HepG2 (cell line): Measurements from ENCODE around the gene STAC. TPM values are rescaled to one million over a fixed set of nuclear protein-coding genes. Genes with fewer than 3 reads are reported as not detected.

Experiments
- ATAC-seq: fragments of 200-7000 bp; cut with Tn5 transposase; 3 replicates; pipeline ENCODE4 v1.9.1; 2020; ENCODE audit warnings: mild to moderate bottlenecking, moderate library complexity
- BruUV-seq: library from RNA; stranded (reverse); fragments of 400-500 nt; replicated peaks from 2 replicates; lab custom pipeline; 2021; lab: Mats Ljungman, UMichigan
- CTCF ChIA-PET: fragments of 300-600 bp; formaldehyde crosslinking; extraction: SDS; loops from one replicate; lab custom pipeline; 2021; ENCODE audit warnings: low total read pairs, inconsistent platforms, low intra/inter-chr PET ratio; lab: Yijun Ruan, JAX
- POLR2A ChIA-PET: fragments of 350-600 bp; sonication (Branson Sonifier 250); formaldehyde crosslinking; loops from one replicate; lab custom pipeline; 2020; ENCODE audit warnings: antibody characterized with exemption, inconsistent platforms; lab: Yijun Ruan, JAX
- DNase-seq: peaks from one replicate; pipeline ENCODE4 v3.0.0-alpha.2; 2015; ENCODE audit warnings: low spot score
- FAIRE-seq: peaks from 3 replicates; lab custom pipeline; 2011; peaks lifted over from hg19 to GRCh38; lab: Jason Lieb, UNC
- H2AFZ ChIP-seq: one replicate; pipeline ENCODE4 v1.6.1; 2011; ENCODE audit warnings: low read length, inconsistent platforms
- H3K27ac ChIP-seq: fragments of 300-600 bp; 3 replicates; pipeline ENCODE4 v1.8.0; 2011; ENCODE audit warnings: mixed run types, mild to moderate bottlenecking, mixed read lengths, low read length, inconsistent platforms; ENCODE audit not compliant: insufficient read depth; ENCODE audit errors: extremely low read length
- H3K27me3 ChIP-seq, 2 experiments: fragments of 200-600 bp in 1 of 2; 2 replicates in 1 of 2; 3 replicates in 1 of 2; pipeline versions ENCODE4 v1.6.0 to v1.8.0; 2011; ENCODE audit warnings: low read length in 2 of 2, mild to moderate bottlenecking in 2 of 2, moderate library complexity in 2 of 2, inconsistent platforms in 1 of 2; ENCODE audit not compliant: insufficient read depth in 2 of 2, control insufficient read depth in 1 of 2
- H3K36me3 ChIP-seq, 2 experiments: fragments of 200-600 bp in 1 of 2; replicated peaks in 1 of 2; 2 replicates in 1 of 2; 3 replicates in 1 of 2; pipeline versions ENCODE4 v1.5.1 to v1.8.0; 2011; ENCODE audit warnings: low read length in 2 of 2, inconsistent platforms in 1 of 2; ENCODE audit not compliant: insufficient read depth in 2 of 2, control insufficient read depth in 1 of 2
- H3K4me1 ChIP-seq: 2 replicates; pipeline ENCODE4 v1.5.1; 2012; ENCODE audit warnings: low read length, inconsistent platforms; ENCODE audit not compliant: insufficient read depth
- H3K4me2 ChIP-seq: 2 replicates; pipeline ENCODE4 v1.6.0; 2011; ENCODE audit warnings: low read depth, low read length, inconsistent platforms
- H3K4me3 ChIP-seq, 3 experiments: fragments of 200-600 bp in 1 of 3; sonication (generic), shearing (Covaris generic) in 1 of 3; replicated peaks in 1 of 3; 2 replicates each; pipeline ENCODE4 v1.5.1; 2011 to 2016; ENCODE audit warnings: low read length in 3 of 3, inconsistent platforms in 2 of 3, low read depth in 2 of 3, mild to moderate bottlenecking in 2 of 3, control low read depth in 1 of 3, mixed read lengths in 1 of 3; ENCODE audit not compliant: insufficient read depth in 1 of 3
- H3K79me2 ChIP-seq: one replicate; pipeline ENCODE4 v1.6.1; 2011; ENCODE audit warnings: low read length, inconsistent platforms; ENCODE audit not compliant: insufficient read depth
- H3K9ac ChIP-seq: 2 replicates; pipeline ENCODE4 v1.6.0; 2011; ENCODE audit warnings: mild to moderate bottlenecking, low read depth, low read length, inconsistent platforms; ENCODE audit not compliant: insufficient read depth
- H3K9me3 ChIP-seq: 2 replicates; pipeline ENCODE4 v1.5.1; 2012; ENCODE audit warnings: mild to moderate bottlenecking, low read length
- H4K20me1 ChIP-seq: 2 replicates; pipeline ENCODE4 v1.6.0; 2011; ENCODE audit warnings: inconsistent platforms, mild to moderate bottlenecking, low read length, moderate library complexity; ENCODE audit not compliant: insufficient read depth
- AFF4 ChIP-seq: sonication (generic); formaldehyde crosslinking; IDR thresholded peaks from 2 replicates; pipeline ENCODE4 v1.4.0; 2020; ENCODE audit warnings: missing genetic modification reagents
- CCAR2 ChIP-seq: fragments of 200-400 bp; formaldehyde crosslinking; optimal IDR thresholded peaks from 2 replicates; pipeline ENCODE3; 2018; ENCODE audit warnings: low read depth, mild to moderate bottlenecking, low read length, moderate library complexity
- FOXC1 ChIP-seq: sonication (generic); formaldehyde crosslinking; IDR thresholded peaks from 2 replicates; pipeline ENCODE4 v1.8.0; 2022; ENCODE audit warnings: mild to moderate bottlenecking, missing genetic modification reagents, borderline replicate concordance
- MED8 ChIP-seq: sonication (generic); formaldehyde crosslinking; IDR thresholded peaks from 2 replicates; pipeline ENCODE4 v1.8.1; 2023; ENCODE audit warnings: mild to moderate bottlenecking, missing genetic modification reagents; ENCODE audit not compliant: insufficient replicate concordance
- SOX5 ChIP-seq: IDR thresholded peaks from 2 replicates; pipeline ENCODE4 v1.6.1; 2016; ENCODE audit warnings: borderline replicate concordance
- ZBTB42 ChIP-seq: sonication (generic); formaldehyde crosslinking; IDR thresholded peaks from 2 replicates; pipeline ENCODE4 v1.5.0; 2020; ENCODE audit warnings: mild to moderate bottlenecking, missing genetic modification reagents
- ZNF253 ChIP-seq: sonication (generic); formaldehyde crosslinking; IDR thresholded peaks from 2 replicates; pipeline ENCODE4 v1.8.0; 2022; ENCODE audit warnings: mild to moderate bottlenecking, missing genetic modification reagents, borderline replicate concordance
- ZNF496 ChIP-seq: sonication (generic); formaldehyde crosslinking; IDR thresholded peaks from 2 replicates; pipeline ENCODE4 v1.8.1; 2023; ENCODE audit warnings: mild to moderate bottlenecking, moderate library complexity, missing genetic modification reagents; ENCODE audit not compliant: insufficient replicate concordance
- ZNF557 ChIP-seq: sonication (generic); formaldehyde crosslinking; IDR thresholded peaks from 2 replicates; pipeline ENCODE4 v1.4.0; 2020; ENCODE audit warnings: missing genetic modification reagents
- ZNF572 ChIP-seq: sonication (generic); formaldehyde crosslinking; IDR thresholded peaks from 2 replicates; pipeline ENCODE4 v1.5.1; 2020; ENCODE audit warnings: mild to moderate bottlenecking, missing genetic modification reagents
- in situ Hi-C: cut with HindIII; loops from 2 replicates; pipeline ENCODE4 v1.10.0; 2017; ENCODE audit warnings: low pct_unique_long_range_greater_than_20kb; ENCODE audit not compliant: extremely low pct_ligation_motif_present
- intact Hi-C: fragments of 100-400 bp; cut with micrococcal nuclease; formaldehyde crosslinking; loops from one replicate; pipeline ENCODE4 v1.10.0; 2022; ENCODE audit not compliant: unreplicated experiment
- polyA plus RNA-seq, 8 experiments: library from polyadenylated mRNA; depleted of rRNA in 3 of 8; stranded (reverse) in 7 of 8; unstranded in 1 of 8; fragments of >200 nt; fragmentation: Illumina TruSeq in 4 of 8; extraction: Trizol in 4 of 8; gene quantifications; 2 replicates each; pipeline versions ENCODE4 v1.2.1 to v1.2.3, GENCODE V29; 2011 to 2016; ENCODE audit warnings: low read depth in 4 of 8, missing spikeins in 1 of 8, mixed read lengths in 1 of 8; ENCODE audit not compliant: insufficient read depth in 1 of 8
- total RNA-seq, 5 experiments: library from RNA; depleted of rRNA; stranded (reverse); fragments of >200 nt; fragmentation: Illumina TruSeq; extraction: Trizol; gene quantifications; 2 replicates each; pipeline ENCODE4 v1.2.3, GENCODE V29; 2016; ENCODE audit warnings: low read depth in 1 of 5

STAC gene
- total and polyA plus RNA-seq, 2 of the 13 experiments (the other 11 are each of a cell fraction or from before 2014, with no cell fraction given) = not detected

DNA sequence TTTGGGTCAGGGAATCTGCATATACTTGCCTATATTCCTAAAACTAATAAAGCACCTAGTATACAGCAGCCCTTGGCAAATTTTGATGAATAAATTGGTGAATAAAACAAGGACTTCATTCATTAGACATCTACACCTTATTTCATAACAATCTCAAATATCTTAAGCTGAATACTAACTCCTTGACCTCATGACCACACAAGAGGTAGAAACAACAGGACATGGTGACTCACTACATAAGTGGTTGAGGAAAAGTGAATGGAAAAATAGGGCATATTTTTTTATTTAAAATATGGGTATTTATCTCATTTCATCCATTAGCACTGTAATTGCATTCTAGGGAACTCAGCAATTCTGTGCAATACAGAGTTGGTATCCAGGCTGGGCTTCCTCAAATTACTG, 7.8 kb upstream of the STAC start:
- Histone ChIP-seq H3K27ac (no peak overlapping the region), H4K20me1 (no peaks in the 10 kb centered on the region), H3K4me3 (no peak overlapping the region), H3K36me3 (no peaks in the 10 kb centered on the region), H2AFZ (no peak overlapping the region), H3K79me2 (no peaks in the 10 kb centered on the region), H3K4me1 (no peaks in the 10 kb centered on the region), H3K9ac (no peak overlapping the region), H3K9me3 (no peaks in the 10 kb centered on the region), H3K27me3 (no peaks in the 10 kb centered on the region; a peak in 1 of 5 replicates), H3K4me2 (no peak overlapping the region)
- no TSS peak for BruUV-seq
- TF ChIP-seq ZNF557 (CRISPR knock-in tag) = no peak
- TF ChIP-seq AFF4 (CRISPR knock-in tag) = no peak
- no peak for TF ChIP-seq ZNF572 (CRISPR knock-in tag)
- no peak for TF ChIP-seq SOX5
- TF ChIP-seq CCAR2 = no peak
- TF ChIP-seq FOXC1 = no peak
- TF ChIP-seq ZNF496 (CRISPR knock-in tag) = no peak
- TF ChIP-seq ZNF253 = no peak
- TF ChIP-seq MED8 = no peak
- TF ChIP-seq ZBTB42 = no peak
- no peak for DNase-seq
- ChIA-PET CTCF (no interaction called here), POLR2A (no interaction called here)
- in situ Hi-C loops = no loop called here
- no peak for ATAC-seq
- intact Hi-C loops = no loop called here
- no peak for FAIRE-seq
